ENCODE results near the gene NRN1.

The NRN1 gene

GRCh38 chr6:6006006-6006427 is 708 bp downstream of the NRN1 start:
- no peak overlapping the region for H3K4me3 ChIP-seq (replicated peaks; ENCODE audit: low read depth, low read length)
- DNase-seq (ENCODE audit: extremely low read depth, low read depth): no peak
- TF ChIP-seq CTCF (IDR thresholded peaks at IDR 0.05; ENCODE audit: low read depth, low read length, missing control alignments): no peak

- no peak for DNase-seq (ENCODE audit: extremely low read depth, low read depth)
- TF ChIP-seq CTCF (IDR thresholded peaks at IDR 0.05; ENCODE audit: low read depth, low read length, missing control alignments): no peak
- no peak overlapping the region for H3K4me3 ChIP-seq (replicated peaks; ENCODE audit: low read depth, low read length)
Measured at GRCh38 chr6:6005051-6006005, 1.4 kb downstream of the NRN1 start.

- no peak overlapping the region for H3K4me3 ChIP-seq (replicated peaks; ENCODE audit: low read depth, low read length)
- TF ChIP-seq CTCF (IDR thresholded peaks at IDR 0.05; ENCODE audit: low read depth, low read length, missing control alignments): no peak
- no peak for DNase-seq (ENCODE audit: extremely low read depth, low read depth)
Measured at GRCh38 chr6:6004390-6004995, 2.2 kb downstream of the NRN1 start.

DNA sequence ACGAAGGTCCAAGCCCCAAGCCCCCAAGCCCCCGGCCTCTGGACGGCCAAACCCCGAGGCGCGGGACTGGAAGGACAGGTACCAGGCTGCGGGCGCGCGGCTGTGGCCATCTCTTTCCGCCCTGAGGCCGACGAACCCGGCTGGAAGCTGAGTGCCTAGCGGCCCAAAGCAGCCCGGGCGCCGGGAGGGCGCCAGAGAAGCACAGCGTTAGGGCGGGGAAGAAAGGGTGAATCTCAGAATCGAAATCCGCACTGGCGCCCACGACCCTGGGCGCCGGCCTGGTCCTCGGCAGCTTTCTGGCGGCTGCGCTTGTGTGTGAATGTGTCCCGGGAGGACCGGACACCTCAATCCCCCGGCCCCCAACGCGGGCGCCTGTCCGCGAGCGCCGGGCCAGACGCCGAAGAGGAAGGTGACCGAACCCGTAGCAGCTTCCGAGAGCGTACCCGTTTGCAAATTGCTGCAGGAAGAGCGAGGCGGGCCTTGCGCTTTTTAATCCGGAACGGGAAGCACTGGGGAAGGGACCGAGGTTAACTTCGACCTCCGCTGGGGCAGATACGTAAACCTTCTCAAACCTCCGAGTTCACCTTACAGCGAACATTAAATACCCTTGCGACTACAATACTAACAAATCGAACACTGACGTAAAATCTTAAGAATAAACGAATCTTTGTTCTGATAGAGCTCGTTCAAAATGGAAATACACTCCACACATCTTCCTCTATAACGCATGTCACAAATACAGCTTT is 2.9 kb downstream of the NRN1 start:
- no peak for TF ChIP-seq CTCF (IDR thresholded peaks at IDR 0.05; ENCODE audit: low read depth, low read length, missing control alignments)
- no peak for DNase-seq (ENCODE audit: extremely low read depth, low read depth)
- H3K4me3 ChIP-seq (replicated peaks; ENCODE audit: low read depth, low read length): no peak overlapping the region

- DNase-seq (ENCODE audit: extremely low read depth, low read depth): no peak
- no peak for TF ChIP-seq CTCF (IDR thresholded peaks at IDR 0.05; ENCODE audit: low read depth, low read length, missing control alignments)
- H3K4me3 ChIP-seq (replicated peaks; ENCODE audit: low read depth, low read length): no peak overlapping the region
Measured at GRCh38 chr6:6002848-6003620, 3.7 kb downstream of the NRN1 start.
